HCT116 (cell line): ENCODE results near the gene GFER. TPM values are rescaled to one million over a fixed set of nuclear protein-coding genes. Genes with fewer than 3 reads are reported as not detected.
"Not testable (repeated sequence)": the region's sequence is repeated elsewhere in the genome, so short reads cannot be mapped to it uniquely, and the experiment has no call there.

Experiments used
- ATAC-seq: fragments of 200-7000 bp; cut with Tn5 transposase; 2 replicates; pipeline ENCODE4 v1.9.1; 2020; ENCODE audit warnings: mild to moderate bottlenecking, moderate library complexity
- BruUV-seq: library from RNA; stranded (reverse); fragments of 400-500 nt; replicated peaks from 2 replicates; lab custom pipeline; 2021; lab: Mats Ljungman, UMichigan
- CTCF ChIA-PET: fragments of 300-600 bp; sonication (Branson Sonifier 250); formaldehyde crosslinking; loops from one replicate; lab custom pipeline; 2021; ENCODE audit warnings: antibody characterized with exemption; lab: Charles Lee
- POLR2A ChIA-PET: fragments of 300-600, 350-600 bp; sonication (Branson Sonifier 250); formaldehyde crosslinking; loops from one replicate; lab custom pipeline; 2021; ENCODE audit warnings: antibody characterized with exemption; lab: Charles Lee
- RAD21 ChIA-PET, 2 experiments: fragments of 300-600 bp; sonication (Branson Sonifier 250); formaldehyde crosslinking; loops; one replicate each; lab custom pipeline; 2023; ENCODE audit warnings: low total read pairs in 2 of 2; ENCODE audit not compliant: uncharacterized antibody in 2 of 2, unreplicated experiment in 2 of 2, low non-redundant PET in 1 of 2; lab: Charles Lee
- DNase-seq: peaks from one replicate; pipeline ENCODE4 v3.0.0-alpha.2; 2010; ENCODE audit warnings: low read depth, low spot score
- H2AFZ ChIP-seq: fragments of 200-600 bp; shearing (Covaris generic), sonication (generic); 2 replicates; pipeline ENCODE4 v1.6.1; 2017; ENCODE audit warnings: low read depth, mixed run types, mixed read lengths, antibody characterized with exemption, low read length; ENCODE audit not compliant: poor library complexity, severe bottlenecking
- H3K27ac ChIP-seq: 2 replicates; pipeline ENCODE4 v1.5.1; 2012; ENCODE audit warnings: low read depth, low read length
- H3K27me3 ChIP-seq: fragments of 200-600 bp; sonication (generic); 2 replicates; pipeline ENCODE4 v1.6.1; 2016; ENCODE audit warnings: mixed run types, low read length, mixed read lengths; ENCODE audit not compliant: insufficient read depth
- H3K36me3 ChIP-seq, 2 experiments: fragments of 200-500 bp in 1 of 2; fragments of 200-600 bp in 1 of 2; sonication (Bioruptor generic) in 1 of 2; sonication (generic) in 1 of 2; 2 replicates each; pipeline versions ENCODE4 v1.5.1 to v1.6.1; 2014 to 2016; ENCODE audit warnings: low read length in 2 of 2, inconsistent platforms in 1 of 2, mixed read lengths in 1 of 2, mixed run types in 1 of 2; ENCODE audit not compliant: insufficient read depth in 2 of 2, control insufficient read depth in 1 of 2
- H3K4me1 ChIP-seq, 2 experiments: fragments of 200-600 bp in 1 of 2; sonication (generic) in 1 of 2; 2 replicates each; pipeline versions ENCODE4 v1.5.1 to v1.6.1; 2012 to 2017; ENCODE audit warnings: low read length in 2 of 2, inconsistent platforms in 1 of 2, mild to moderate bottlenecking in 1 of 2, mixed read lengths in 1 of 2, mixed run types in 1 of 2, moderate library complexity in 1 of 2; ENCODE audit not compliant: insufficient read depth in 2 of 2, control insufficient read depth in 1 of 2
- H3K4me2 ChIP-seq: fragments of 200-600 bp; sonication (generic); 2 replicates; pipeline ENCODE4 v1.6.1; 2017; ENCODE audit warnings: mixed run types, low read length, mixed read lengths
- H3K4me3 ChIP-seq, 2 experiments: fragments of 200-600 bp in 1 of 2; sonication (generic) in 1 of 2; replicated peaks in 1 of 2; 2 replicates each; pipeline ENCODE4 v1.5.1; 2011 to 2016; ENCODE audit warnings: low read length in 2 of 2, control low read depth in 1 of 2, low read depth in 1 of 2, mild to moderate bottlenecking in 1 of 2, mixed read lengths in 1 of 2, mixed run types in 1 of 2
- H3K79me2 ChIP-seq: fragments of 200-600 bp; sonication (generic); 2 replicates; pipeline ENCODE4 v1.6.1; 2017; ENCODE audit warnings: mild to moderate bottlenecking, mixed run types, low read length, moderate library complexity, mixed read lengths; ENCODE audit not compliant: insufficient read depth
- H3K9ac ChIP-seq: fragments of 200-600 bp; sonication (generic); 2 replicates; pipeline ENCODE4 v1.6.1; 2016; ENCODE audit warnings: low read length, mixed read lengths
- H3K9me2 ChIP-seq: fragments of 200-600 bp; sonication (generic), shearing (Covaris generic); 2 replicates; pipeline ENCODE4 v1.6.1; 2017; ENCODE audit warnings: mixed run types, mild to moderate bottlenecking, moderate library complexity; ENCODE audit not compliant: insufficient read depth
- H3K9me3 ChIP-seq, 2 experiments: fragments of 200-500 bp in 1 of 2; fragments of 200-600 bp in 1 of 2; sonication (Bioruptor generic) in 1 of 2; sonication (generic) in 1 of 2; 2 replicates each; pipeline ENCODE4 v1.6.1; 2014 to 2017; ENCODE audit warnings: low read length in 2 of 2, mixed read lengths in 2 of 2, inconsistent platforms in 1 of 2, low read depth in 1 of 2, mild to moderate bottlenecking in 1 of 2, mixed run types in 1 of 2, moderate library complexity in 1 of 2; ENCODE audit not compliant: control insufficient read depth in 1 of 2, insufficient read depth in 1 of 2
- H4K20me1 ChIP-seq: fragments of 200-600 bp; sonication (generic), shearing (Covaris generic); 2 replicates; pipeline ENCODE4 v1.6.1; 2017; ENCODE audit warnings: mixed run types, mild to moderate bottlenecking, moderate library complexity; ENCODE audit not compliant: insufficient read depth
- CEBPB ChIP-seq: IDR thresholded peaks from 2 replicates; pipeline ENCODE4 v1.6.1; 2012; ENCODE audit warnings: low read depth
- ELF1 ChIP-seq: IDR thresholded peaks from 2 replicates; pipeline ENCODE4 v1.6.1; 2012; ENCODE audit warnings: low read depth, borderline replicate concordance
- EZH2phosphoT487 ChIP-seq: fragments of 200-600 bp; IDR thresholded peaks from 2 replicates; pipeline ENCODE4 v1.6.1; 2018; ENCODE audit warnings: antibody characterized with exemption, borderline replicate concordance
- JUND ChIP-seq: IDR thresholded peaks from 2 replicates; pipeline ENCODE4 v1.6.1; 2012
- POLR2AphosphoS5 ChIP-seq: IDR thresholded peaks from 2 replicates; pipeline ENCODE4 v1.6.1; 2011; ENCODE audit warnings: mild to moderate bottlenecking, low read depth, low read length, moderate library complexity
- SIN3A ChIP-seq: IDR thresholded peaks from 2 replicates; pipeline ENCODE4 v1.6.1; 2012; ENCODE audit warnings: low read depth
- SP1 ChIP-seq: IDR thresholded peaks from 2 replicates; pipeline ENCODE4 v1.6.1; 2012; ENCODE audit warnings: low read depth
- SRF ChIP-seq: IDR thresholded peaks from 2 replicates; pipeline ENCODE4 v1.6.1; 2012; ENCODE audit warnings: low read depth
- TCF7L2 ChIP-seq: IDR thresholded peaks from 2 replicates; pipeline ENCODE4 v1.7.0; 2011; ENCODE audit warnings: borderline replicate concordance, inconsistent platforms; ENCODE audit not compliant: insufficient read depth, insufficient read length; ENCODE audit errors: extremely low read depth
- ZFX ChIP-seq: fragments of 450-650 bp; IDR thresholded peaks from 2 replicates; pipeline ENCODE4 v1.6.1; 2017
- ZNF274 ChIP-seq: fragments of 200-500 bp; sonication (Bioruptor generic); IDR thresholded peaks from 2 replicates; pipeline ENCODE4 v1.6.1; 2014; ENCODE audit warnings: mild to moderate bottlenecking, low read depth, low read length, inconsistent platforms
- intact Hi-C: fragments of 100-400 bp; cut with micrococcal nuclease; formaldehyde crosslinking; loops from 2 replicates; pipeline ENCODE4 v1.10.0; 2022
- total RNA-seq: library from RNA; stranded (reverse); gene quantifications from one replicate; pipeline ENCODE4 v1.2.1, GENCODE V29; 2021; ENCODE audit not compliant: unreplicated experiment
- TF ChIP-seq, protein P1 (sequence below): IDR thresholded peaks from 2 replicates; pipeline ENCODE4 v1.6.1; 2011; ENCODE audit warnings: mild to moderate bottlenecking, low read length, moderate library complexity; ENCODE audit not compliant: insufficient replicate concordance; ENCODE audit errors: extremely low read depth

The GFER gene
- total RNA-seq, 1 experiment from 2014 or later: 47.3 TPM

DNA sequence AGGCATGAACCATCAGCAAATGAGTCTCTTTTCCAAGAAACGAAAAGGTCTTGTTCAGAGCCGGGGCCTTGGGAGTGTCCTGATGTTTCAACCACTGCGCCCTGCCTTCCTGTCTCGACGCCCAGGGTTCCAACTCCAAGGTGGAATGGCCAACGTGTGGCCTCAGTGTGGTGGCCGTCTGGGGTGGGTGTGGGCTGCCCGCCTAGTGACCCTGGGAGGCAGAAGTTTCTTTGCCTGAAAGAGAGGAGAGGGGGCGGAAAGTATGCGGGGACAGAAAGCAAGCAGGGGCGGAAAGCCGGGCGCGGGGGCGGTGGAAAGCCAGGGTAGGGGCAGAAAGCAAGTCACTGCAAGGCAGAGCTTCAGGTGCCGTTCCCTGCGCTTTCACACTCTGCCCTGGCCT is 45.1 kb upstream of the GFER start (continued):
- TF ChIP-seq ELF1: no peak
- TF ChIP-seq ZNF274: no peak

GRCh38 chr16:1939833-1940232 is 44.2 kb upstream of the GFER start:
- ChIA-PET CTCF (interaction anchor here (2.1 kb wide), 1 partner anchor 17 kb away, joined by 4 read pairs; no protein-coding TSS in a partner anchor), POLR2A (interaction anchor here (0.9 kb wide), 1 partner anchor 25 kb away, joined by 3 read pairs; the partner anchor contains the start of gene RPS2), RAD21 (interaction anchor here in 1 of 2 experiments (0.7 kb wide), 1 partner anchor 52 kb away, joined by 3 read pairs; no protein-coding TSS in a partner anchor)
- H3K4me1 ChIP-seq: peaks cover 24 to 37% of the 10 kb centered on the region in 2 experiments
- H3K9ac ChIP-seq, intact Hi-C loops, H3K36me3 ChIP-seq, H3K79me2 ChIP-seq, H3K4me2 ChIP-seq, H3K27me3 ChIP-seq, H3K4me3 ChIP-seq, DNase-seq, H2AFZ ChIP-seq, H3K9me3 ChIP-seq, ATAC-seq, H3K9me2 ChIP-seq, H3K27ac ChIP-seq, H4K20me1 ChIP-seq, BruUV-seq: not testable (repeated sequence)

GRCh38 chr16:1940273-1941161 is 43.5 kb upstream of the GFER start:
- Histone ChIP-seq H4K20me1 (no peaks in the 10 kb centered on the region), H3K4me3 (no peak overlapping the region), H3K36me3 (peaks cover 5 to 6% of the 10 kb centered on the region in 2 experiments; a peak in 3 of 4 replicates), H3K9me2 (no peaks in the 10 kb centered on the region), H3K27me3 (no peaks in the 10 kb centered on the region), H3K4me2 (no peak overlapping the region), H3K9me3 (no peaks in the 10 kb centered on the region), H2AFZ (no peak overlapping the region), H3K79me2 (no peaks in the 10 kb centered on the region), H3K27ac (no peak overlapping the region; the same call in 1 of the 2 replicates), H3K9ac (no peak overlapping the region), H3K4me1 (peaks cover 17 to 30% of the 10 kb centered on the region in 2 experiments)
- intact Hi-C loops: no loop called here
- DNase-seq: no peak
- POLR2A ChIA-PET: interaction anchor here (0.9 to 1.3 kb wide), 2 partner anchors 24 kb away, joined by 3 read pairs; partner anchors contain the start of gene RPS2
- RAD21 ChIA-PET: interaction anchor here in 1 of 2 experiments (0.7 kb wide), 1 partner anchor 53 kb away, joined by 3 read pairs; no protein-coding TSS in a partner anchor
- BruUV-seq: no TSS peak
- no peak for ATAC-seq
- CTCF ChIA-PET: interaction anchor here (2.1 kb wide), 1 partner anchor 17 kb away, joined by 4 read pairs; no protein-coding TSS in a partner anchor
- no peak for TF ChIP-seq SRF
- no peak for TF ChIP-seq ZFX
- no peak for TF ChIP-seq SP1
- TF ChIP-seq SIN3A: no peak
- TF ChIP-seq, protein P1, sequence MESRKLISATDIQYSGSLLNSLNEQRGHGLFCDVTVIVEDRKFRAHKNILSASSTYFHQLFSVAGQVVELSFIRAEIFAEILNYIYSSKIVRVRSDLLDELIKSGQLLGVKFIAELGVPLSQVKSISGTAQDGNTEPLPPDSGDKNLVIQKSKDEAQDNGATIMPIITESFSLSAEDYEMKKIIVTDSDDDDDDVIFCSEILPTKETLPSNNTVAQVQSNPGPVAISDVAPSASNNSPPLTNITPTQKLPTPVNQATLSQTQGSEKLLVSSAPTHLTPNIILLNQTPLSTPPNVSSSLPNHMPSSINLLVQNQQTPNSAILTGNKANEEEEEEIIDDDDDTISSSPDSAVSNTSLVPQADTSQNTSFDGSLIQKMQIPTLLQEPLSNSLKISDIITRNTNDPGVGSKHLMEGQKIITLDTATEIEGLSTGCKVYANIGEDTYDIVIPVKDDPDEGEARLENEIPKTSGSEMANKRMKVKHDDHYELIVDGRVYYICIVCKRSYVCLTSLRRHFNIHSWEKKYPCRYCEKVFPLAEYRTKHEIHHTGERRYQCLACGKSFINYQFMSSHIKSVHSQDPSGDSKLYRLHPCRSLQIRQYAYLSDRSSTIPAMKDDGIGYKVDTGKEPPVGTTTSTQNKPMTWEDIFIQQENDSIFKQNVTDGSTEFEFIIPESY: no peak
- no peak for TF ChIP-seq JUND
- TF ChIP-seq TCF7L2: no peak
- no peak for TF ChIP-seq CEBPB
- TF ChIP-seq EZH2phosphoT487: no peak
- no peak for TF ChIP-seq POLR2AphosphoS5
